A549 treated with AZD9567 at 1 μM for 4 hours (cell line): ENCODE measurements around the gene MEX3A. TPM values are rescaled to one million over a fixed set of nuclear protein-coding genes. Genes with fewer than 3 reads are reported as not detected.

Experiments
- total RNA-seq: library from RNA; stranded (reverse); fragments of 200-300 nt; extraction: Qiagen RNA extraction; gene quantifications from 5 replicates; pipeline ENCODE4 v1.2.3, GENCODE V29; 2022; ENCODE audit not compliant: insufficient read depth

MEX3A gene
- total RNA-seq, result 0.82 to 2.4 TPM (median 1.4 TPM) in 5 replicates

GRCh38 chr1:156082309-156083091 is at the start of gene MEX3A:
MEX3A (minus strand) TSS chr1:156082465; CDS start chr1:156081998, 467 bp downstream.

GRCh38 chr1:156114101-156114918 is 32.0 kb upstream of the MEX3A start, which contains the start of gene LMNA:
LMNA (plus strand) TSS chr1:156114711; CDS start chr1:156114919, 208 bp downstream.

GRCh38 chr1:156060937-156061636 is 21.2 kb downstream of the MEX3A start, which contains the start of gene RAB25:
RAB25 (plus strand) TSS chr1:156061160; CDS start chr1:156061401, 241 bp downstream.

GRCh38 chr1:156054500-156055280 is 27.6 kb downstream of the MEX3A start, which contains the start of gene LAMTOR2:
LAMTOR2 (plus strand) TSS chr1:156054782; CDS start chr1:156054890, 108 bp downstream.

GRCh38 chr1:156053768-156054499 is 28.3 kb downstream of the MEX3A start, which contains the start of gene UBQLN4:
UBQLN4 (minus strand) TSS chr1:156053798; CDS start chr1:156053701, 97 bp downstream.

Other genes with a start within 250 kb of the MEX3A start
- gene GON4L, start 225.3 kb downstream of the MEX3A start, total RNA-seq, result 11.3 to 16.5 TPM (median 15.0 TPM) in 5 replicates
- 1.1 to 1.3 TPM (median 1.2 TPM) in 5 replicates for gene SYT11, start 222.9 kb downstream of the MEX3A start, total RNA-seq
- gene RIT1, start 171.1 kb downstream of the MEX3A start, total RNA-seq, result 11.4 to 22.1 TPM (median 20.9 TPM) in 5 replicates
- 16.5 to 26.8 TPM (median 24.4 TPM) in 5 replicates for gene KHDC4, start 148.1 kb downstream of the MEX3A start, total RNA-seq
- not detected in 5 replicates for gene RXFP4, start 140.8 kb downstream of the MEX3A start, total RNA-seq
- 28.7 to 34.5 TPM (median 32.0 TPM) in 5 replicates for gene ARHGEF2, start 103.9 kb downstream of the MEX3A start, total RNA-seq
- gene SSR2, start 61.5 kb downstream of the MEX3A start, total RNA-seq, result 256 to 265 TPM (median 262 TPM) in 5 replicates
- gene UBQLN4, start 28.7 kb downstream of the MEX3A start, total RNA-seq, result 36.3 to 42.3 TPM (median 39.8 TPM) in 5 replicates
- 129 to 164 TPM (median 158 TPM) in 5 replicates for gene LAMTOR2, start 27.7 kb downstream of the MEX3A start, total RNA-seq
- gene RAB25, start 21.3 kb downstream of the MEX3A start, total RNA-seq, result not detected in 5 replicates
- 534 to 757 TPM (median 712 TPM) in 5 replicates for gene LMNA, start 32.2 kb upstream of the MEX3A start, total RNA-seq
- gene SEMA4A, start 71.1 kb upstream of the MEX3A start, total RNA-seq, result 0.31 to 0.50 TPM (median 0.38 TPM) in 4 of 5 replicates, not detected in the other
- 27.3 to 32.4 TPM (median 30.7 TPM) in 5 replicates for gene SLC25A44, start 111.6 kb upstream of the MEX3A start, total RNA-seq
- 44.2 to 63.0 TPM (median 61.4 TPM) in 5 replicates for gene PMF1, start 130.5 kb upstream of the MEX3A start, total RNA-seq
- 0.26 to 0.41 TPM (median 0.29 TPM) in 4 of 5 replicates, not detected in the other for gene BGLAP, start 159.7 kb upstream of the MEX3A start, total RNA-seq
- 1.5 to 6.6 TPM (median 5.3 TPM) in 5 replicates for gene PAQR6, start 165.6 kb upstream of the MEX3A start, total RNA-seq
- 35.1 to 49.4 TPM (median 47.9 TPM) in 5 replicates for gene SMG5, start 200.4 kb upstream of the MEX3A start, total RNA-seq
- gene TMEM79, start 201.9 kb upstream of the MEX3A start, total RNA-seq, result 7.0 to 9.1 TPM (median 8.2 TPM) in 5 replicates
- gene GLMP, start 213.2 kb upstream of the MEX3A start, total RNA-seq, result 40.7 to 44.9 TPM (median 42.6 TPM) in 5 replicates
- not detected in 5 replicates for gene VHLL, start 216.8 kb upstream of the MEX3A start, total RNA-seq